ENCODE measurements around the gene SSC5D.

GRCh38 chr19:55479451-55480230 lies 8.6 kb upstream of the SSC5D start:
- TF ChIP-seq CTCF (tag by site-specific recombination; IDR thresholded peaks at IDR 0.05) (no peak), KLF10 (tag by site-specific recombination; IDR thresholded peaks at IDR 0.05) (no peak), ZNF660 (tag by site-specific recombination; IDR thresholded peaks at IDR 0.05) (no peak), ZEB2 (tag by site-specific recombination; IDR thresholded peaks at IDR 0.05) (no peak), ZNF184 (tag by site-specific recombination; IDR thresholded peaks at IDR 0.05) (no peak), TCF7L2 (IDR thresholded peaks at IDR 0.05; ENCODE audit: borderline replicate concordance, low read depth, low read length) (no peak), MEIS1 (CRISPR knock-in tag; IDR thresholded peaks at IDR 0.05; ENCODE audit: borderline replicate concordance) (no peak), KLF16 (tag by site-specific recombination; IDR thresholded peaks at IDR 0.05) (no peak), ZNF513 (tag by site-specific recombination; IDR thresholded peaks at IDR 0.05) (no peak), ZBTB7A (tag by site-specific recombination; IDR thresholded peaks at IDR 0.05; ENCODE audit: low read depth) (no peak), HOXA7 (CRISPR knock-in tag; IDR thresholded peaks at IDR 0.05; ENCODE audit: borderline replicate concordance) (no peak)
- TF ChIP-seq, protein P1, sequence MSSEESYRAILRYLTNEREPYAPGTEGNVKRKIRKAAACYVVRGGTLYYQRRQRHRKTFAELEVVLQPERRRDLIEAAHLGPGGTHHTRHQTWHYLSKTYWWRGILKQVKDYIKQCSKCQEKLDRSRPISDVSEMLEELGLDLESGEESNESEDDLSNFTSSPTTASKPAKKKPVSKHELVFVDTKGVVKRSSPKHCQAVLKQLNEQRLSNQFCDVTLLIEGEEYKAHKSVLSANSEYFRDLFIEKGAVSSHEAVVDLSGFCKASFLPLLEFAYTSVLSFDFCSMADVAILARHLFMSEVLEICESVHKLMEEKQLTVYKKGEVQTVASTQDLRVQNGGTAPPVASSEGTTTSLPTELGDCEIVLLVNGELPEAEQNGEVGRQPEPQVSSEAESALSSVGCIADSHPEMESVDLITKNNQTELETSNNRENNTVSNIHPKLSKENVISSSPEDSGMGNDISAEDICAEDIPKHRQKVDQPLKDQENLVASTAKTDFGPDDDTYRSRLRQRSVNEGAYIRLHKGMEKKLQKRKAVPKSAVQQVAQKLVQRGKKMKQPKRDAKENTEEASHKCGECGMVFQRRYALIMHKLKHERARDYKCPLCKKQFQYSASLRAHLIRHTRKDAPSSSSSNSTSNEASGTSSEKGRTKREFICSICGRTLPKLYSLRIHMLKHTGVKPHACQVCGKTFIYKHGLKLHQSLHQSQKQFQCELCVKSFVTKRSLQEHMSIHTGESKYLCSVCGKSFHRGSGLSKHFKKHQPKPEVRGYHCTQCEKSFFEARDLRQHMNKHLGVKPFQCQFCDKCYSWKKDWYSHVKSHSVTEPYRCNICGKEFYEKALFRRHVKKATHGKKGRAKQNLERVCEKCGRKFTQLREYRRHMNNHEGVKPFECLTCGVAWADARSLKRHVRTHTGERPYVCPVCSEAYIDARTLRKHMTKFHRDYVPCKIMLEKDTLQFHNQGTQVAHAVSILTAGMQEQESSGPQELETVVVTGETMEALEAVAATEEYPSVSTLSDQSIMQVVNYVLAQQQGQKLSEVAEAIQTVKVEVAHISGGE (tag by site-specific recombination; conservative IDR thresholded peaks at IDR 0.05; ENCODE audit: low read depth): no peak
- TF ChIP-seq, protein P2, sequence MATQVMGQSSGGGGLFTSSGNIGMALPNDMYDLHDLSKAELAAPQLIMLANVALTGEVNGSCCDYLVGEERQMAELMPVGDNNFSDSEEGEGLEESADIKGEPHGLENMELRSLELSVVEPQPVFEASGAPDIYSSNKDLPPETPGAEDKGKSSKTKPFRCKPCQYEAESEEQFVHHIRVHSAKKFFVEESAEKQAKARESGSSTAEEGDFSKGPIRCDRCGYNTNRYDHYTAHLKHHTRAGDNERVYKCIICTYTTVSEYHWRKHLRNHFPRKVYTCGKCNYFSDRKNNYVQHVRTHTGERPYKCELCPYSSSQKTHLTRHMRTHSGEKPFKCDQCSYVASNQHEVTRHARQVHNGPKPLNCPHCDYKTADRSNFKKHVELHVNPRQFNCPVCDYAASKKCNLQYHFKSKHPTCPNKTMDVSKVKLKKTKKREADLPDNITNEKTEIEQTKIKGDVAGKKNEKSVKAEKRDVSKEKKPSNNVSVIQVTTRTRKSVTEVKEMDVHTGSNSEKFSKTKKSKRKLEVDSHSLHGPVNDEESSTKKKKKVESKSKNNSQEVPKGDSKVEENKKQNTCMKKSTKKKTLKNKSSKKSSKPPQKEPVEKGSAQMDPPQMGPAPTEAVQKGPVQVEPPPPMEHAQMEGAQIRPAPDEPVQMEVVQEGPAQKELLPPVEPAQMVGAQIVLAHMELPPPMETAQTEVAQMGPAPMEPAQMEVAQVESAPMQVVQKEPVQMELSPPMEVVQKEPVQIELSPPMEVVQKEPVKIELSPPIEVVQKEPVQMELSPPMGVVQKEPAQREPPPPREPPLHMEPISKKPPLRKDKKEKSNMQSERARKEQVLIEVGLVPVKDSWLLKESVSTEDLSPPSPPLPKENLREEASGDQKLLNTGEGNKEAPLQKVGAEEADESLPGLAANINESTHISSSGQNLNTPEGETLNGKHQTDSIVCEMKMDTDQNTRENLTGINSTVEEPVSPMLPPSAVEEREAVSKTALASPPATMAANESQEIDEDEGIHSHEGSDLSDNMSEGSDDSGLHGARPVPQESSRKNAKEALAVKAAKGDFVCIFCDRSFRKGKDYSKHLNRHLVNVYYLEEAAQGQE (tag by site-specific recombination; IDR thresholded peaks at IDR 0.05): no peak
- TF ChIP-seq, protein P3, sequence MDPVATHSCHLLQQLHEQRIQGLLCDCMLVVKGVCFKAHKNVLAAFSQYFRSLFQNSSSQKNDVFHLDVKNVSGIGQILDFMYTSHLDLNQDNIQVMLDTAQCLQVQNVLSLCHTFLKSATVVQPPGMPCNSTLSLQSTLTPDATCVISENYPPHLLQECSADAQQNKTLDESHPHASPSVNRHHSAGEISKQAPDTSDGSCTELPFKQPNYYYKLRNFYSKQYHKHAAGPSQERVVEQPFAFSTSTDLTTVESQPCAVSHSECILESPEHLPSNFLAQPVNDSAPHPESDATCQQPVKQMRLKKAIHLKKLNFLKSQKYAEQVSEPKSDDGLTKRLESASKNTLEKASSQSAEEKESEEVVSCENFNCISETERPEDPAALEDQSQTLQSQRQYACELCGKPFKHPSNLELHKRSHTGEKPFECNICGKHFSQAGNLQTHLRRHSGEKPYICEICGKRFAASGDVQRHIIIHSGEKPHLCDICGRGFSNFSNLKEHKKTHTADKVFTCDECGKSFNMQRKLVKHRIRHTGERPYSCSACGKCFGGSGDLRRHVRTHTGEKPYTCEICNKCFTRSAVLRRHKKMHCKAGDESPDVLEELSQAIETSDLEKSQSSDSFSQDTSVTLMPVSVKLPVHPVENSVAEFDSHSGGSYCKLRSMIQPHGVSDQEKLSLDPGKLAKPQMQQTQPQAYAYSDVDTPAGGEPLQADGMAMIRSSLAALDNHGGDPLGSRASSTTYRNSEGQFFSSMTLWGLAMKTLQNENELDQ (tag by site-specific recombination; IDR thresholded peaks at IDR 0.05; ENCODE audit: low read depth): no peak
